H9 (cell line): ENCODE results near the gene RAB25. TPM values are rescaled to one million over a fixed set of nuclear protein-coding genes. Genes with fewer than 3 reads are reported as not detected.

Experiments
- DNase-seq: peaks from one replicate; pipeline ENCODE4 v3.0.0-alpha.2; 2017
- H2AFZ ChIP-seq: one replicate; pipeline ENCODE4 v1.6.1; 2013; ENCODE audit warnings: mild to moderate bottlenecking, low read length, control low read depth, moderate library complexity
- H2AK5ac ChIP-seq: 2 replicates; pipeline ENCODE4 v1.6.1; 2013; ENCODE audit warnings: low read length, control low read depth, mixed read lengths; ENCODE audit not compliant: insufficient read length
- H2BK120ac ChIP-seq: one replicate; pipeline ENCODE4 v1.6.1; 2013; ENCODE audit warnings: low read depth, mild to moderate bottlenecking, low read length, control low read depth, inconsistent platforms; ENCODE audit not compliant: poor library complexity, severe bottlenecking
- H2BK12ac ChIP-seq: 2 replicates; pipeline ENCODE4 v1.6.1; 2013; ENCODE audit warnings: low read length, control low read depth, mixed read lengths, low read depth; ENCODE audit not compliant: insufficient read length
- H2BK15ac ChIP-seq: 2 replicates; pipeline ENCODE4 v1.6.1; 2013; ENCODE audit warnings: low read depth, low read length, control low read depth
- H2BK20ac ChIP-seq: one replicate; pipeline ENCODE4 v1.6.1; 2013; ENCODE audit warnings: low read depth, mild to moderate bottlenecking, low read length, control low read depth, inconsistent platforms; ENCODE audit not compliant: poor library complexity, severe bottlenecking
- H2BK5ac ChIP-seq: 2 replicates; pipeline ENCODE4 v1.6.1; 2013; ENCODE audit warnings: low read length, control low read depth, mixed read lengths; ENCODE audit not compliant: insufficient read length
- H3K14ac ChIP-seq: 2 replicates; pipeline ENCODE4 v1.6.1; 2013; ENCODE audit warnings: low read length, control low read depth; ENCODE audit not compliant: insufficient read depth
- H3K18ac ChIP-seq: 2 replicates; pipeline ENCODE4 v1.6.1; 2013; ENCODE audit warnings: low read depth, mild to moderate bottlenecking, mixed read lengths, low read length, control low read depth; ENCODE audit not compliant: insufficient read length
- H3K23ac ChIP-seq: 2 replicates; pipeline ENCODE4 v1.6.1; 2013; ENCODE audit warnings: low read length, control low read depth, mixed read lengths, low read depth; ENCODE audit not compliant: insufficient read length
- H3K23me2 ChIP-seq: 2 replicates; pipeline ENCODE4 v1.6.1; 2013; ENCODE audit warnings: low read depth, mild to moderate bottlenecking, mixed read lengths, low read length, control low read depth; ENCODE audit not compliant: insufficient read length, poor library complexity, severe bottlenecking
- H3K27ac ChIP-seq: 2 replicates; pipeline ENCODE4 v1.5.1; 2013; ENCODE audit warnings: low read length, control low read depth, mixed read lengths, low read depth; ENCODE audit not compliant: insufficient read length
- H3K27me3 ChIP-seq: 2 replicates; pipeline ENCODE4 v1.6.1; 2013; ENCODE audit warnings: low read length, control low read depth, inconsistent platforms; ENCODE audit not compliant: insufficient read depth
- H3K4ac ChIP-seq: 2 replicates; pipeline ENCODE4 v1.6.1; 2013; ENCODE audit warnings: low read depth, mild to moderate bottlenecking, control low read depth, inconsistent platforms, low read length, moderate library complexity
- H3K4me1 ChIP-seq: 2 replicates; pipeline ENCODE4 v1.6.1; 2013; ENCODE audit warnings: low read length, control low read depth, inconsistent platforms; ENCODE audit not compliant: insufficient read depth
- H3K4me2 ChIP-seq: 2 replicates; pipeline ENCODE4 v1.6.1; 2013; ENCODE audit warnings: low read length, control low read depth, mixed read lengths; ENCODE audit not compliant: insufficient read length, insufficient read depth
- H3K56ac ChIP-seq: 2 replicates; pipeline ENCODE4 v1.6.1; 2013; ENCODE audit warnings: low read depth, mild to moderate bottlenecking, mixed read lengths, low read length, control low read depth; ENCODE audit not compliant: insufficient read length
- H3K79me1 ChIP-seq: 2 replicates; pipeline ENCODE4 v1.6.1; 2013; ENCODE audit warnings: low read depth, mild to moderate bottlenecking, moderate library complexity, low read length, control low read depth, inconsistent platforms; ENCODE audit not compliant: insufficient read depth, poor library complexity, severe bottlenecking
- H3K79me2 ChIP-seq: 2 replicates; pipeline ENCODE4 v1.6.1; 2013; ENCODE audit warnings: low read length, control low read depth, inconsistent platforms; ENCODE audit not compliant: insufficient read depth
- H3K9ac ChIP-seq: 2 replicates; pipeline ENCODE4 v1.6.1; 2013; ENCODE audit warnings: low read length, control low read depth, mixed read lengths; ENCODE audit not compliant: insufficient read length; ENCODE audit errors: extremely low read depth
- H3K9me3 ChIP-seq: one replicate; pipeline ENCODE4 v1.6.1; 2013; ENCODE audit warnings: low read depth, low read length, inconsistent platforms; ENCODE audit not compliant: control insufficient read depth
- H3T11ph ChIP-seq: one replicate; pipeline ENCODE4 v1.6.1; 2013; ENCODE audit warnings: mild to moderate bottlenecking, low read length, control low read depth, inconsistent platforms
- H4K20me1 ChIP-seq: one replicate; pipeline ENCODE4 v1.6.1; 2013; ENCODE audit not compliant: control insufficient read depth, insufficient read length, insufficient read depth
- H4K5ac ChIP-seq: 2 replicates; pipeline ENCODE4 v1.6.1; 2013; ENCODE audit warnings: low read depth, mild to moderate bottlenecking, mixed read lengths, low read length, control low read depth; ENCODE audit not compliant: insufficient read length
- H4K8ac ChIP-seq: replicated peaks from 2 replicates; pipeline ENCODE4 v1.6.1; 2013; ENCODE audit warnings: low read length, control low read depth, mixed read lengths, low read depth; ENCODE audit not compliant: insufficient read length
- H4K91ac ChIP-seq: 2 replicates; pipeline ENCODE4 v1.6.1; 2013; ENCODE audit warnings: low read depth, mild to moderate bottlenecking, moderate library complexity, mixed read lengths, low read length, control low read depth; ENCODE audit not compliant: insufficient read length
- H3K27ac Mint-ChIP-seq, 3 experiments: 2 replicates in 2 of 3; 3 replicates in 1 of 3; pipeline ENCODE4 v1.8.0; 2020 to 2021; ENCODE audit warnings: mixed read lengths in 3 of 3, mild to moderate bottlenecking in 1 of 3, moderate library complexity in 1 of 3
- H3K27me3 Mint-ChIP-seq: 2 replicates; pipeline ENCODE4 v1.8.0; 2021; ENCODE audit warnings: low read depth, mild to moderate bottlenecking, moderate library complexity, mixed read lengths
- H3K36me3 Mint-ChIP-seq, 3 experiments: 2 replicates in 2 of 3; 3 replicates in 1 of 3; pipeline ENCODE4 v1.8.0; 2020 to 2021; ENCODE audit warnings: low read depth in 3 of 3, mixed read lengths in 3 of 3; ENCODE audit not compliant: insufficient read depth in 1 of 3
- H3K4me1 Mint-ChIP-seq, 2 experiments: 2 replicates each; pipeline ENCODE4 v1.8.0; 2020; ENCODE audit warnings: mixed read lengths in 2 of 2
- H3K4me3 Mint-ChIP-seq, 2 experiments: 2 replicates in 1 of 2; 3 replicates in 1 of 2; pipeline ENCODE4 v1.8.0; 2020 to 2021; ENCODE audit warnings: mild to moderate bottlenecking in 2 of 2, mixed read lengths in 2 of 2, moderate library complexity in 1 of 2
- H3K9me3 Mint-ChIP-seq, 2 experiments: 2 replicates in 1 of 2; 3 replicates in 1 of 2; pipeline ENCODE4 v1.8.0; 2020; ENCODE audit warnings: mild to moderate bottlenecking in 2 of 2, mixed read lengths in 2 of 2, moderate library complexity in 1 of 2
- WGBS: extraction: QIAGEN DNeasy Blood & Tissue Kit; methylation state at CpG from one replicate; pipeline ENCODE4 v1.1.7; 2013; ENCODE audit warnings: missing lambda C conversion rate, low lambda C conversion rate, mixed read lengths; ENCODE audit not compliant: insufficient read length; ENCODE audit errors: extremely low coverage; 5-methylcytosine and 5-hydroxymethylcytosine counted together
- total RNA-seq: library from RNA; stranded (reverse); gene quantifications from 2 replicates; pipeline ENCODE4 v1.2.1, GENCODE V29; 2021
- TF ChIP-seq, protein P1 (sequence below): fragments of 200-600 bp; sonication (generic); conservative IDR thresholded peaks from 3 replicates; pipeline ENCODE4 v1.8.0; 2021; ENCODE audit warnings: antibody characterized with exemption, mild to moderate bottlenecking

Gene RAB25
- total RNA-seq, 1 experiment from 2014 or later: 43.1 TPM

DNA sequence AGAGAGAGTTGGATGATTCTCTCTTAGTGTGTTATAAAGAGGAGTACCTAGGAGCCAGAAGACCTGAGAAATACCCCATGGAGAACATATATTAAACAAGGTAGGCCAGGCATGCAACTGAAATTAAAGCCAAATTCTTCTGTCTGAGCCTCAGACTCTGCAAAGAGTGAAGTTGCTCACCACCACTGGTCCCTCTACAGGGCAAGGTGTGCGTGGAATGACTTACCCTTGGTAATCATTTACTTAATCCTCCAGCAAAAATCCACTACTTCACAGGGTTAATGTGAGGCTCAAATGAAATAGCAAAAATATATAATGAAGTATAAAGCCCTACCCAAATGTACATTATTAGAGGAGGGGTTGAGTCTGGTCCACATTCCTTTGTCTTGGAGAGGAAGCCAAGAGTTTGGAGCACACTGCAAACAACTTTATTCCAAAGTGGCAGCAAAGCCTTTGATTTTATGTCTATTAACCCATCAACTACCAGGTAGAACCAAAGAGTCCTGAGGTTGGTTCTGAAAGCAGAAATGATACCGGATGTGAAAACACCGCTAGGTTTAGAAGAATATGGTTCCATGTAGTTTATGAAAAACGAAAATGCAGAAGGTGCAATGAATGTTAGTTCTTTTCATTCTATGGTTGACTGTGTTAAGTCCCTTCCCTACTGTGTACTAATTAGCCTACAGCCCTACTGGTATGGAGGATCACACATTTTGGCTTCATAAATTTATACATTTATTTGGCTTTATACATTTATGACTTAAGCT lies 48.7 kb upstream of the RAB25 start:
- Mint-ChIP-seq H3K27ac (no peak overlapping the region), H3K27me3 (no peaks in the 10 kb centered on the region), H3K4me3 (no peak overlapping the region), H3K9me3 (no peaks in the 10 kb centered on the region), H3K4me1 (peaks cover 0 to 5% of the 10 kb centered on the region in 2 experiments; a peak in 2 of 4 replicates), H3K36me3 (peaks cover 41 to 74% (median 63%) of the 10 kb centered on the region in 3 experiments; a peak in 6 of 7 replicates)
- Histone ChIP-seq H3K4me1 (no peaks in the 10 kb centered on the region), H2BK5ac (no peak overlapping the region), H3K4me2 (no peak overlapping the region), H4K5ac (no peak overlapping the region), H3K23me2 (no peaks in the 10 kb centered on the region), H2BK15ac (no peak overlapping the region), H3K23ac (no peak overlapping the region), H2AK5ac (no peak overlapping the region), H3K14ac (no peak overlapping the region), H3K18ac (no peak overlapping the region), H4K20me1 (no peaks in the 10 kb centered on the region), H2BK12ac (no peak overlapping the region), H3K79me1 (no peaks in the 10 kb centered on the region), H3K9me3 (no peaks in the 10 kb centered on the region), H2AFZ (no peak overlapping the region), H3K27ac (no peak overlapping the region), H3K27me3 (no peaks in the 10 kb centered on the region), H4K91ac (no peak overlapping the region), H3K9ac (no peak overlapping the region), H4K8ac (no peak overlapping the region), H2BK20ac (no peak overlapping the region), H3K4ac (no peak overlapping the region), H3T11ph (no peak overlapping the region), H2BK120ac (no peak overlapping the region), H3K79me2 (no peaks in the 10 kb centered on the region), H3K56ac (no peak overlapping the region)
- no CpG with 5 or more reads among the region's 4 CpGs for WGBS
- DNase-seq: no peak
- TF ChIP-seq, protein P1, sequence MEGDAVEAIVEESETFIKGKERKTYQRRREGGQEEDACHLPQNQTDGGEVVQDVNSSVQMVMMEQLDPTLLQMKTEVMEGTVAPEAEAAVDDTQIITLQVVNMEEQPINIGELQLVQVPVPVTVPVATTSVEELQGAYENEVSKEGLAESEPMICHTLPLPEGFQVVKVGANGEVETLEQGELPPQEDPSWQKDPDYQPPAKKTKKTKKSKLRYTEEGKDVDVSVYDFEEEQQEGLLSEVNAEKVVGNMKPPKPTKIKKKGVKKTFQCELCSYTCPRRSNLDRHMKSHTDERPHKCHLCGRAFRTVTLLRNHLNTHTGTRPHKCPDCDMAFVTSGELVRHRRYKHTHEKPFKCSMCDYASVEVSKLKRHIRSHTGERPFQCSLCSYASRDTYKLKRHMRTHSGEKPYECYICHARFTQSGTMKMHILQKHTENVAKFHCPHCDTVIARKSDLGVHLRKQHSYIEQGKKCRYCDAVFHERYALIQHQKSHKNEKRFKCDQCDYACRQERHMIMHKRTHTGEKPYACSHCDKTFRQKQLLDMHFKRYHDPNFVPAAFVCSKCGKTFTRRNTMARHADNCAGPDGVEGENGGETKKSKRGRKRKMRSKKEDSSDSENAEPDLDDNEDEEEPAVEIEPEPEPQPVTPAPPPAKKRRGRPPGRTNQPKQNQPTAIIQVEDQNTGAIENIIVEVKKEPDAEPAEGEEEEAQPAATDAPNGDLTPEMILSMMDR: no peak
